Measurements from ENCODE around the gene MAPKAPK2.

- TF ChIP-seq CTCF (IDR thresholded peaks at IDR 0.05) (no peak), POLR2A (IDR thresholded peaks at IDR 0.05) (no peak)
Measured at GRCh38 chr1:206745301-206745700, 60.6 kb downstream of the MAPKAPK2 start.

Measured in adrenal gland (tissue), 5 donors.